SK-N-SH (cell line): Measurements from ENCODE around the gene TPBG. TPM values are rescaled to one million over a fixed set of nuclear protein-coding genes. Genes with fewer than 3 reads are reported as not detected.
A peak's percentile ranks its signal among the peaks of the same experiment; 100 is the strongest.

Experiments
- CTCF ChIA-PET: fragments of 300-600, 350-600 bp; formaldehyde crosslinking; extraction: SDS; loops from one replicate; lab custom pipeline; 2021; lab: Yijun Ruan, JAX
- POLR2A ChIA-PET: fragments of 350-600 bp; sonication (Branson Sonifier 250); formaldehyde crosslinking; extraction: SDS; loops from one replicate; lab custom pipeline; 2020; ENCODE audit warnings: antibody characterized with exemption, inconsistent platforms; lab: Yijun Ruan, JAX
- DNase-seq: peaks from one replicate; pipeline ENCODE4 v3.0.0; 2012
- H2AFZ ChIP-seq: fragments of 200-600 bp; sonication (generic); 2 replicates; pipeline ENCODE4 v1.8.1; 2016; ENCODE audit warnings: antibody characterized with exemption, mild to moderate bottlenecking, low read depth
- H3F3A ChIP-seq: fragments of 200-600 bp; sonication (generic); replicated peaks from 2 replicates; pipeline ENCODE3; 2016; ENCODE audit warnings: antibody characterized with exemption, mild to moderate bottlenecking; ENCODE audit not compliant: insufficient read depth
- H3K27ac ChIP-seq, 2 experiments: fragments of 200-500 bp in 1 of 2; fragments of 200-600 bp in 1 of 2; sonication (Bioruptor generic) in 1 of 2; sonication (generic), shearing (Covaris generic) in 1 of 2; 2 replicates each; pipeline versions ENCODE4 v1.5.1 to v1.6.1; 2014 to 2016; ENCODE audit warnings: low read depth in 2 of 2, inconsistent platforms in 1 of 2, low read length in 1 of 2, mild to moderate bottlenecking in 1 of 2, mixed read lengths in 1 of 2
- H3K27me3 ChIP-seq: fragments of 200-600 bp; sonication (generic), shearing (Covaris generic); 2 replicates; pipeline ENCODE4 v1.6.1; 2016; ENCODE audit warnings: mixed run types; ENCODE audit not compliant: insufficient read depth
- H3K36me3 ChIP-seq, 2 experiments: fragments of 200-500 bp in 1 of 2; fragments of 200-600 bp in 1 of 2; sonication (Bioruptor generic) in 1 of 2; sonication (generic) in 1 of 2; replicated peaks in 1 of 2; 2 replicates each; pipeline versions ENCODE3 to v1.5.1; 2014 to 2016; ENCODE audit warnings: low read length in 1 of 2, mild to moderate bottlenecking in 1 of 2; ENCODE audit not compliant: insufficient read depth in 2 of 2, control insufficient read depth in 1 of 2
- H3K4me1 ChIP-seq, 2 experiments: fragments of 200-500 bp in 1 of 2; fragments of 200-600 bp in 1 of 2; sonication (Bioruptor generic) in 1 of 2; sonication (generic), shearing (Covaris generic) in 1 of 2; 2 replicates each; pipeline versions ENCODE4 v1.5.1 to v1.6.1; 2014 to 2016; ENCODE audit warnings: low read depth in 1 of 2, low read length in 1 of 2, mixed run types in 1 of 2; ENCODE audit not compliant: insufficient read depth in 2 of 2, control insufficient read depth in 1 of 2
- H3K4me2 ChIP-seq: fragments of 200-600 bp; sonication (generic), shearing (Covaris generic); 2 replicates; pipeline ENCODE4 v1.6.1; 2017; ENCODE audit warnings: mixed run types
- H3K4me3 ChIP-seq, 2 experiments: fragments of 200-500 bp in 1 of 2; fragments of 200-600 bp in 1 of 2; sonication (Bioruptor generic) in 1 of 2; sonication (generic), shearing (Covaris generic) in 1 of 2; 2 replicates each; pipeline versions ENCODE4 v1.5.1 to v1.8.1; 2014 to 2016; ENCODE audit warnings: low read depth in 2 of 2, inconsistent platforms in 1 of 2, low read length in 1 of 2, mild to moderate bottlenecking in 1 of 2, mixed read lengths in 1 of 2, moderate library complexity in 1 of 2
- H3K79me2 ChIP-seq: fragments of 200-600 bp; sonication (generic); 2 replicates; pipeline ENCODE4 v1.8.1; 2017; ENCODE audit warnings: mild to moderate bottlenecking; ENCODE audit not compliant: insufficient read depth
- H3K9ac ChIP-seq: fragments of 200-600 bp; sonication (generic); 2 replicates; pipeline ENCODE4 v1.6.1; 2017; ENCODE audit warnings: mixed run types
- H3K9me2 ChIP-seq: fragments of 200-600 bp; sonication (generic); 2 replicates; pipeline ENCODE4 v1.6.1; 2017; ENCODE audit warnings: mixed run types
- H3K9me3 ChIP-seq: fragments of 200-600 bp; sonication (generic); 2 replicates; pipeline ENCODE4 v1.6.1; 2017; ENCODE audit warnings: mixed run types, mild to moderate bottlenecking, moderate library complexity
- H4K20me1 ChIP-seq: fragments of 200-600 bp; sonication (generic); 2 replicates; pipeline ENCODE4 v1.6.1; 2017; ENCODE audit warnings: mild to moderate bottlenecking, mixed run types; ENCODE audit not compliant: insufficient read depth
- GABPA ChIP-seq: IDR thresholded peaks from 2 replicates; pipeline ENCODE4 v1.4.0; 2012; ENCODE audit warnings: low read depth, mild to moderate bottlenecking
- GATA2 ChIP-seq: sonication (generic); formaldehyde crosslinking; IDR thresholded peaks from 2 replicates; pipeline ENCODE4 v1.5.0; 2020; ENCODE audit warnings: mild to moderate bottlenecking, missing genetic modification reagents
- NRF1 ChIP-seq: IDR thresholded peaks from 2 replicates; pipeline ENCODE4 v1.6.1; 2012; ENCODE audit warnings: low read depth, mild to moderate bottlenecking, low read length
- SIN3A ChIP-seq: IDR thresholded peaks from 2 replicates; pipeline ENCODE4 v1.6.1; 2012; ENCODE audit warnings: low read depth, mild to moderate bottlenecking, low read length, moderate library complexity, borderline replicate concordance
- SMC3 ChIP-seq: IDR thresholded peaks from 2 replicates; pipeline ENCODE4 v1.6.1; 2012; ENCODE audit warnings: low read depth, low read length, improper control_type of control experiment
- TCF12 ChIP-seq: IDR thresholded peaks from 2 replicates; pipeline ENCODE4 v1.4.0; 2012
- TEAD4 ChIP-seq: IDR thresholded peaks from 2 replicates; pipeline ENCODE4 v1.4.0; 2012; ENCODE audit warnings: mild to moderate bottlenecking, borderline replicate concordance; ENCODE audit not compliant: insufficient read depth
- YY1 ChIP-seq: IDR thresholded peaks from 2 replicates; pipeline ENCODE4 v1.4.0; 2012; ENCODE audit warnings: low read depth, mild to moderate bottlenecking
- ZBTB33 ChIP-seq: IDR thresholded peaks from 2 replicates; pipeline ENCODE4 v1.4.0; 2012; ENCODE audit warnings: low read depth, borderline replicate concordance
- WGBS: methylation state at CpG from one replicate; pipeline ENCODE4 v1.1.6; 2017; ENCODE audit warnings: low lambda C conversion rate; 5-methylcytosine and 5-hydroxymethylcytosine counted together
- polyA plus RNA-seq, 3 experiments: library from polyadenylated mRNA; depleted of rRNA; stranded (reverse); fragments of >200 nt; gene quantifications; 2 replicates each; pipeline ENCODE4 v1.2.3, GENCODE V29; 2012
- TF ChIP-seq, protein P1 (sequence below): IDR thresholded peaks from 2 replicates; pipeline ENCODE4 v1.6.1; 2012; ENCODE audit warnings: mild to moderate bottlenecking, low read depth, low read length, moderate library complexity

TPBG gene
- polyA plus RNA-seq, 1 of the 3 experiments (the other 2 are of a cell fraction): 128 TPM

DNA sequence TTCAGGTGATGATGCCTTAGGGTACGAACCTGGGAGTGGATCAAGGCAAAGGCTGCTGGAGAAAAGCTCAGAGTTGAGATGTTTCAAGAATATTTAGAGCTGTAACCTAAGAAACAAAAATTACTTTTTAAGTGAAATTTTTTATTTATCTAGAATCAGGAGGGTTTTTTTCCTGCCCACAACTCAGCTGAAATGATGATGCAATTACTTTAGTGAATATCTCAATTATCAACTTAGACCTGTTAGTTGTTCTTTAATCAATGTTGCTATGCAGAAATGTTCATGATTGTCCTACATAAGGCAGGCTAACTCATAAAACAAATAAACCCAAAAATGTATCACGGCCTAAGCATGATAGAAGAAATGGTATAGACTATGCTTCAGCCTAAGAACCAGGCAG is 50.3 kb downstream of the TPBG start:
- Histone ChIP-seq H3K4me3 (no peak overlapping the region), H3K79me2 (no peaks in the 10 kb centered on the region), H3K9ac (no peak overlapping the region), H3K4me1 (peaks cover 0 to 20% of the 10 kb centered on the region in 2 experiments; a peak in 1 of 4 replicates), H3K9me2 (no peaks in the 10 kb centered on the region), H4K20me1 (no peaks in the 10 kb centered on the region), H3K27ac (no peak overlapping the region), H2AFZ (no peak overlapping the region), H3F3A (peaks cover 19% of the 10 kb centered on the region), H3K4me2 (no peak overlapping the region), H3K9me3 (no peaks in the 10 kb centered on the region), H3K27me3 (no peaks in the 10 kb centered on the region), H3K36me3 (no peaks in the 10 kb centered on the region)
- 85% methylated on average over 2 of the region's 2 CpGs for WGBS
- CTCF ChIA-PET: no interaction called here
- POLR2A ChIA-PET: no interaction called here
- DNase-seq: no peak
- TF ChIP-seq GATA2 (CRISPR knock-in tag): no peak
- TF ChIP-seq TCF12: no peak

GRCh38 chr6:82415820-82416219 is 52.2 kb downstream of the TPBG start:
- Histone ChIP-seq H2AFZ (peak overlapping the region; percentile 5; the same call in 1 of the 2 replicates), H3K27ac (peak overlapping the region in 1 of 2 experiments; percentile 28; a peak in 2 of 4 replicates), H3K9ac (no peak overlapping the region), H3K79me2 (no peaks in the 10 kb centered on the region)
- no peak for TF ChIP-seq TEAD4
- TF ChIP-seq, protein P1, sequence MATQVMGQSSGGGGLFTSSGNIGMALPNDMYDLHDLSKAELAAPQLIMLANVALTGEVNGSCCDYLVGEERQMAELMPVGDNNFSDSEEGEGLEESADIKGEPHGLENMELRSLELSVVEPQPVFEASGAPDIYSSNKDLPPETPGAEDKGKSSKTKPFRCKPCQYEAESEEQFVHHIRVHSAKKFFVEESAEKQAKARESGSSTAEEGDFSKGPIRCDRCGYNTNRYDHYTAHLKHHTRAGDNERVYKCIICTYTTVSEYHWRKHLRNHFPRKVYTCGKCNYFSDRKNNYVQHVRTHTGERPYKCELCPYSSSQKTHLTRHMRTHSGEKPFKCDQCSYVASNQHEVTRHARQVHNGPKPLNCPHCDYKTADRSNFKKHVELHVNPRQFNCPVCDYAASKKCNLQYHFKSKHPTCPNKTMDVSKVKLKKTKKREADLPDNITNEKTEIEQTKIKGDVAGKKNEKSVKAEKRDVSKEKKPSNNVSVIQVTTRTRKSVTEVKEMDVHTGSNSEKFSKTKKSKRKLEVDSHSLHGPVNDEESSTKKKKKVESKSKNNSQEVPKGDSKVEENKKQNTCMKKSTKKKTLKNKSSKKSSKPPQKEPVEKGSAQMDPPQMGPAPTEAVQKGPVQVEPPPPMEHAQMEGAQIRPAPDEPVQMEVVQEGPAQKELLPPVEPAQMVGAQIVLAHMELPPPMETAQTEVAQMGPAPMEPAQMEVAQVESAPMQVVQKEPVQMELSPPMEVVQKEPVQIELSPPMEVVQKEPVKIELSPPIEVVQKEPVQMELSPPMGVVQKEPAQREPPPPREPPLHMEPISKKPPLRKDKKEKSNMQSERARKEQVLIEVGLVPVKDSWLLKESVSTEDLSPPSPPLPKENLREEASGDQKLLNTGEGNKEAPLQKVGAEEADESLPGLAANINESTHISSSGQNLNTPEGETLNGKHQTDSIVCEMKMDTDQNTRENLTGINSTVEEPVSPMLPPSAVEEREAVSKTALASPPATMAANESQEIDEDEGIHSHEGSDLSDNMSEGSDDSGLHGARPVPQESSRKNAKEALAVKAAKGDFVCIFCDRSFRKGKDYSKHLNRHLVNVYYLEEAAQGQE: no peak
- TF ChIP-seq GABPA: no peak
- TF ChIP-seq YY1: no peak
- TF ChIP-seq ZBTB33: no peak
- TF ChIP-seq SIN3A: no peak
- no peak for TF ChIP-seq NRF1
- TF ChIP-seq SMC3: no peak
- TF ChIP-seq, all 33 proteins: peak for 0
- CTCF ChIA-PET: no interaction called here
- Histone ChIP-seq H3K27me3 (no peaks in the 10 kb centered on the region), H3K36me3 (no peaks in the 10 kb centered on the region), H3F3A (peaks cover 6% of the 10 kb centered on the region), H3K4me2 (0 out of 2 replicates have a peak overlapping the region, but pooled peaks have one; percentile 0), H3K9me2 (no peaks in the 10 kb centered on the region), H4K20me1 (no peaks in the 10 kb centered on the region), H3K9me3 (no peaks in the 10 kb centered on the region), H3K4me1 (0 out of 4 replicates have a peak, but pooled peaks cover 0 to 3% of the 10 kb centered on the region in 2 experiments), H3K4me3 (no peak overlapping the region)
- POLR2A ChIA-PET: no interaction called here
- no peak for DNase-seq
- 96% methylated on average over 1 of the region's 1 CpG for WGBS
